OCI-LY1 (cell line): ENCODE measurements around the gene SUSD1.

Experiments
- H2AFZ ChIP-seq: fragments of 200-600 bp; sonication (generic), shearing (Covaris generic); 2 replicates; pipeline ENCODE4 v1.6.0; 2014; ENCODE audit warnings: antibody characterized with exemption, mild to moderate bottlenecking, low read length
- H3F3A ChIP-seq: fragments of 200-600 bp; sonication (generic), shearing (Covaris generic); 2 replicates; pipeline ENCODE4 v1.6.0; 2014; ENCODE audit warnings: mild to moderate bottlenecking, antibody characterized with exemption, low read length, moderate library complexity; ENCODE audit not compliant: insufficient read depth
- H3K27ac ChIP-seq: fragments of 200-600 bp; sonication (generic); 2 replicates; pipeline ENCODE4 v1.5.1; 2014; ENCODE audit warnings: low read length, mixed run types, mild to moderate bottlenecking, low read depth; ENCODE audit not compliant: poor library complexity, severe bottlenecking
- H3K27me3 ChIP-seq: fragments of 200-600 bp; sonication (generic); 2 replicates; pipeline ENCODE4 v1.6.0; 2014; ENCODE audit warnings: antibody characterized with exemption, mild to moderate bottlenecking, low read length, moderate library complexity; ENCODE audit not compliant: insufficient read depth
- H3K36me3 ChIP-seq: fragments of 200-600 bp; sonication (generic); 2 replicates; pipeline ENCODE4 v1.6.1; 2014; ENCODE audit warnings: mild to moderate bottlenecking, antibody characterized with exemption, low read length, moderate library complexity, mixed read lengths; ENCODE audit not compliant: insufficient read depth
- H3K4me1 ChIP-seq: fragments of 200-600 bp; sonication (generic); 2 replicates; pipeline ENCODE4 v1.5.1; 2014; ENCODE audit warnings: mild to moderate bottlenecking, low read length, moderate library complexity; ENCODE audit not compliant: insufficient read depth, severe bottlenecking
- H3K4me2 ChIP-seq: fragments of 200-600 bp; sonication (generic), shearing (Covaris generic); 2 replicates; pipeline ENCODE4 v1.6.1; 2014; ENCODE audit warnings: low read length
- H3K4me3 ChIP-seq: fragments of 200-600 bp; sonication (generic); 2 replicates; pipeline ENCODE4 v1.5.1; 2014; ENCODE audit warnings: low read length, low read depth, mild to moderate bottlenecking, mixed read lengths; ENCODE audit not compliant: poor library complexity, severe bottlenecking
- H3K79me2 ChIP-seq: fragments of 200-600 bp; shearing (Covaris generic); 2 replicates; pipeline ENCODE4 v1.6.1; 2016; ENCODE audit warnings: mixed run types, low read length, mixed read lengths; ENCODE audit not compliant: insufficient read depth
- H3K9ac ChIP-seq: fragments of 200-600 bp; sonication (generic), shearing (Covaris generic); 2 replicates; pipeline ENCODE4 v1.6.1; 2014; ENCODE audit warnings: mild to moderate bottlenecking, low read length, mixed read lengths
- H3K9me2 ChIP-seq: fragments of 200-600 bp; sonication (generic), shearing (Covaris generic); 2 replicates; pipeline ENCODE4 v1.6.1; 2014; ENCODE audit warnings: low read depth, mild to moderate bottlenecking, low read length, mixed read lengths
- H3K9me3 ChIP-seq: fragments of 200-600 bp; shearing (Covaris generic); 2 replicates; pipeline ENCODE4 v1.6.1; 2014; ENCODE audit warnings: low read length, mixed read lengths
- H4K20me1 ChIP-seq: fragments of 200-600 bp; sonication (generic), shearing (Covaris generic); 2 replicates; pipeline ENCODE4 v1.6.0; 2016; ENCODE audit warnings: mild to moderate bottlenecking, low read length; ENCODE audit not compliant: insufficient read depth
- EZH2 ChIP-seq: fragments of 200-600 bp; sonication (generic), shearing (Covaris generic); IDR thresholded peaks from 2 replicates; pipeline ENCODE4 v1.8.0; 2017; ENCODE audit warnings: borderline replicate concordance, mixed run types, mild to moderate bottlenecking, antibody characterized with exemption, low read length, moderate library complexity, mixed read lengths
- TF ChIP-seq, protein P1 (sequence below): fragments of 200-600 bp; sonication (generic), shearing (Covaris generic); IDR thresholded peaks from 2 replicates; pipeline ENCODE4 v1.5.1; 2017; ENCODE audit warnings: mild to moderate bottlenecking, antibody characterized with exemption, low read length, moderate library complexity, mixed read lengths

The SUSD1 gene

GRCh38 chr9:112012026-112012902 lies 162.8 kb downstream of the SUSD1 start:
- Histone ChIP-seq H3K9me3 (no peaks in the 10 kb centered on the region), H4K20me1 (no peaks in the 10 kb centered on the region), H3K9ac (no peak overlapping the region), H3K4me2 (peak overlapping the region; percentile 21; the same call in 1 of the 2 replicates), H3K4me1 (peaks cover 17% of the 10 kb centered on the region), H3K36me3 (no peaks in the 10 kb centered on the region), H3K9me2 (no peaks in the 10 kb centered on the region), H3K4me3 (no peak overlapping the region), H3K27me3 (no peaks in the 10 kb centered on the region), H2AFZ (no peak overlapping the region), H3F3A (no peaks in the 10 kb centered on the region), H3K27ac (no peak overlapping the region), H3K79me2 (no peaks in the 10 kb centered on the region)
- no peak for TF ChIP-seq EZH2
- TF ChIP-seq, protein P1, sequence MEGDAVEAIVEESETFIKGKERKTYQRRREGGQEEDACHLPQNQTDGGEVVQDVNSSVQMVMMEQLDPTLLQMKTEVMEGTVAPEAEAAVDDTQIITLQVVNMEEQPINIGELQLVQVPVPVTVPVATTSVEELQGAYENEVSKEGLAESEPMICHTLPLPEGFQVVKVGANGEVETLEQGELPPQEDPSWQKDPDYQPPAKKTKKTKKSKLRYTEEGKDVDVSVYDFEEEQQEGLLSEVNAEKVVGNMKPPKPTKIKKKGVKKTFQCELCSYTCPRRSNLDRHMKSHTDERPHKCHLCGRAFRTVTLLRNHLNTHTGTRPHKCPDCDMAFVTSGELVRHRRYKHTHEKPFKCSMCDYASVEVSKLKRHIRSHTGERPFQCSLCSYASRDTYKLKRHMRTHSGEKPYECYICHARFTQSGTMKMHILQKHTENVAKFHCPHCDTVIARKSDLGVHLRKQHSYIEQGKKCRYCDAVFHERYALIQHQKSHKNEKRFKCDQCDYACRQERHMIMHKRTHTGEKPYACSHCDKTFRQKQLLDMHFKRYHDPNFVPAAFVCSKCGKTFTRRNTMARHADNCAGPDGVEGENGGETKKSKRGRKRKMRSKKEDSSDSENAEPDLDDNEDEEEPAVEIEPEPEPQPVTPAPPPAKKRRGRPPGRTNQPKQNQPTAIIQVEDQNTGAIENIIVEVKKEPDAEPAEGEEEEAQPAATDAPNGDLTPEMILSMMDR: no peak

DNA sequence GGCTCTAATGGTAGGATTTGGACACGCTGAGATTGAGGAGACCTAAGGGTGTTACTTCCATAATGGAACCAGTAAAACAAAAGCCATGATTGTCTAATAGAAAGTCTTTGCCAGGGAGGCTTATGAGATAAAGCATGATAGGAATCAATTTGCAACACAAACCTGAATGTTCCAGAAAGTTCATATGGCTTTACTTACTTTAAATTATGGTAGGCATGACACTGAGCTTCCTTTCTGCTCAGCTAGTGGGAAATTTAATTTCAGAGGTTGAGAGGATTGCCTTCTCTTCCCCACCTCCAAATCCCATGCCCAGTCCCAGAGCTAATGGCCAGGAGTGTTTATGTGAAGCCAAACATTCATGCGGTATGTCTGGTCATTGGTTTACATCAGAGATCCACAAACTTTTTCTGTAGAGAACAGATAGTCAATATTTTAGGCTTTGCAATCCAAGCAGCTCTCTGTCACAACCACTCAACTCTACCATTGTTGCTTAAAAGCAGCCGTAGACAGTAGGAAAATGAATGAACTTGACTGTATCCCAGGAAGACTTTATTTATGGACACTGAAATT lies 164.0 kb downstream of the SUSD1 start:
- no peak overlapping the region for H2AFZ ChIP-seq
- no peaks in the 10 kb centered on the region for H3K9me2 ChIP-seq
- H3K4me1 ChIP-seq: peaks cover 17% of the 10 kb centered on the region
- no peak overlapping the region for H3K4me3 ChIP-seq
- no peaks in the 10 kb centered on the region for H3K79me2 ChIP-seq
- H3K9me3 ChIP-seq: no peaks in the 10 kb centered on the region
- H3K27ac ChIP-seq: no peak overlapping the region
- H3F3A ChIP-seq: no peaks in the 10 kb centered on the region
- no peaks in the 10 kb centered on the region for H4K20me1 ChIP-seq
- no peak overlapping the region for H3K9ac ChIP-seq
- H3K27me3 ChIP-seq: no peaks in the 10 kb centered on the region
- no peaks in the 10 kb centered on the region for H3K36me3 ChIP-seq
- no peak for TF ChIP-seq EZH2
- no peak overlapping the region for H3K4me2 ChIP-seq

- H3K9ac ChIP-seq: no peak overlapping the region
- H3K27ac ChIP-seq: no peak overlapping the region
- H3K9me3 ChIP-seq: no peaks in the 10 kb centered on the region
- no peaks in the 10 kb centered on the region for H3F3A ChIP-seq
- no peaks in the 10 kb centered on the region for H3K9me2 ChIP-seq
- H3K36me3 ChIP-seq: no peaks in the 10 kb centered on the region
- H2AFZ ChIP-seq: no peak overlapping the region
- H3K27me3 ChIP-seq: no peaks in the 10 kb centered on the region
- no peak overlapping the region for H3K4me3 ChIP-seq
- peaks cover 17% of the 10 kb centered on the region for H3K4me1 ChIP-seq
- H4K20me1 ChIP-seq: no peaks in the 10 kb centered on the region
- no peaks in the 10 kb centered on the region for H3K79me2 ChIP-seq
- TF ChIP-seq, protein P1: no peak
- TF ChIP-seq EZH2: no peak
- no peak overlapping the region for H3K4me2 ChIP-seq
Measured at GRCh38 chr9:112010537-112010936, 164.6 kb downstream of the SUSD1 start.
